Osteoblast (primary cell): Measurements from ENCODE around the gene CALR. TPM values are rescaled to one million over a fixed set of nuclear protein-coding genes. Genes with fewer than 3 reads are reported as not detected.

Experiments
- DNase-seq: peaks from one replicate; pipeline ENCODE4 v3.0.0; 2011; ENCODE audit warnings: low spot score, mixed read lengths; ENCODE audit not compliant: insufficient read length; ENCODE audit errors: missing footprints
- H2AFZ ChIP-seq: 2 replicates; pipeline ENCODE4 v1.6.0; 2011; ENCODE audit warnings: mild to moderate bottlenecking, low read length
- H3K27ac ChIP-seq: 2 replicates; pipeline ENCODE4 v1.5.1; 2011; ENCODE audit warnings: mild to moderate bottlenecking, low read depth, low read length, moderate library complexity
- H3K27me3 ChIP-seq: 2 replicates; pipeline ENCODE4 v1.6.0; 2012; ENCODE audit warnings: mild to moderate bottlenecking, control low read depth, inconsistent platforms, low read length, moderate library complexity; ENCODE audit not compliant: insufficient read depth
- H3K36me3 ChIP-seq: 2 replicates; pipeline ENCODE4 v1.5.1; 2011; ENCODE audit warnings: mild to moderate bottlenecking, low read length, control low read depth, moderate library complexity; ENCODE audit not compliant: insufficient read depth
- H3K4me1 ChIP-seq: 2 replicates; pipeline ENCODE4 v1.5.1; 2011; ENCODE audit warnings: mild to moderate bottlenecking, low read length, control low read depth, moderate library complexity; ENCODE audit not compliant: insufficient read depth
- H3K4me2 ChIP-seq: 2 replicates; pipeline ENCODE4 v1.6.0; 2011; ENCODE audit warnings: mild to moderate bottlenecking, low read length; ENCODE audit not compliant: insufficient read depth
- H3K4me3 ChIP-seq: fragments of 200-600 bp; sonication (generic); 3 replicates; pipeline ENCODE4 v1.5.1; 2012; ENCODE audit warnings: mild to moderate bottlenecking, low read length, inconsistent platforms; ENCODE audit not compliant: insufficient read depth
- H3K79me2 ChIP-seq: 2 replicates; pipeline ENCODE4 v1.6.0; 2012; ENCODE audit warnings: mild to moderate bottlenecking, low read length, control low read depth, inconsistent platforms; ENCODE audit not compliant: insufficient read depth
- H3K9me3 ChIP-seq: 2 replicates; pipeline ENCODE4 v1.5.1; 2011; ENCODE audit warnings: low read depth, low read length, control low read depth
- H4K20me1 ChIP-seq: 2 replicates; pipeline ENCODE4 v1.6.0; 2012; ENCODE audit warnings: mild to moderate bottlenecking, low read length, control low read depth; ENCODE audit not compliant: insufficient read depth
- CTCF ChIP-seq: IDR thresholded peaks from 2 replicates; pipeline ENCODE4 v1.5.1; 2011; ENCODE audit warnings: mild to moderate bottlenecking, low read depth, low read length, moderate library complexity; ENCODE audit errors: extremely low read depth
- total RNA-seq: library from RNA; depleted of rRNA; stranded (reverse); fragments of >200 nt; gene quantifications from 2 replicates; pipeline ENCODE4 v1.2.3, GENCODE V29; 2012

CALR gene
- total RNA-seq, 1 donor: 1,685 TPM

- DNase-seq: peak; percentile 83
- Histone ChIP-seq H4K20me1 (no peaks in the 10 kb centered on the region), H3K36me3 (no peaks in the 10 kb centered on the region), H3K4me3 (no peak overlapping the region), H3K4me2 (no peak overlapping the region), H3K27ac (no peak overlapping the region), H3K4me1 (peaks cover 16% of the 10 kb centered on the region), H3K9me3 (no peaks in the 10 kb centered on the region), H2AFZ (no peak overlapping the region), H3K27me3 (peaks cover 3% of the 10 kb centered on the region), H3K79me2 (no peaks in the 10 kb centered on the region)
- no peak for TF ChIP-seq CTCF
Measured at GRCh38 chr19:12987190-12987589, 48.8 kb downstream of the CALR start.

- Histone ChIP-seq H2AFZ (no peak overlapping the region), H4K20me1 (no peaks in the 10 kb centered on the region), H3K36me3 (no peaks in the 10 kb centered on the region), H3K4me1 (peaks cover 16% of the 10 kb centered on the region), H3K27ac (no peak overlapping the region), H3K27me3 (no peaks in the 10 kb centered on the region), H3K4me3 (no peak overlapping the region), H3K79me2 (no peaks in the 10 kb centered on the region), H3K9me3 (no peaks in the 10 kb centered on the region), H3K4me2 (no peak overlapping the region)
- TF ChIP-seq CTCF: no peak
- peak; percentile 67 for DNase-seq
Measured at GRCh38 chr19:12987781-12988180, 49.4 kb downstream of the CALR start.

- no peaks in the 10 kb centered on the region for H3K36me3 ChIP-seq
- H3K79me2 ChIP-seq: no peaks in the 10 kb centered on the region
- no peaks in the 10 kb centered on the region for H3K27me3 ChIP-seq
- no peaks in the 10 kb centered on the region for H3K9me3 ChIP-seq
- no peak overlapping the region for H3K27ac ChIP-seq
- peak; percentile 73 for DNase-seq
- H3K4me2 ChIP-seq: no peak overlapping the region
- H3K4me1 ChIP-seq: peaks cover 6% of the 10 kb centered on the region
- no peak overlapping the region for H2AFZ ChIP-seq
- H3K4me3 ChIP-seq: no peak overlapping the region
- H4K20me1 ChIP-seq: no peaks in the 10 kb centered on the region
- TF ChIP-seq CTCF: no peak
Measured at GRCh38 chr19:12990431-12990830, 52.0 kb downstream of the CALR start.

GRCh38 chr19:12990853-12991252, 52.4 kb downstream of the CALR start:
- H3K4me1 ChIP-seq: peaks cover 5% of the 10 kb centered on the region
- H2AFZ ChIP-seq: no peak overlapping the region
- peaks cover under 1% of the 10 kb centered on the region for H3K79me2 ChIP-seq
- H3K27me3 ChIP-seq: no peaks in the 10 kb centered on the region
- no peak overlapping the region for H3K4me3 ChIP-seq
- no peak overlapping the region for H3K4me2 ChIP-seq
- no peaks in the 10 kb centered on the region for H3K36me3 ChIP-seq
- H3K27ac ChIP-seq: no peak overlapping the region
- no peak for DNase-seq
- no peak for TF ChIP-seq CTCF
- H4K20me1 ChIP-seq: no peaks in the 10 kb centered on the region
- H3K9me3 ChIP-seq: no peaks in the 10 kb centered on the region
